Upper lobe of left lung (tissue), 4 donors: ENCODE measurements around the gene MCF2L.

Experiments
- POLR2AphosphoS5 ChIP-seq, 2 donors: sonication (generic); formaldehyde crosslinking; IDR thresholded peaks; one replicate each; pipeline ENCODE4 v1.5.1; 2017; ENCODE audit warnings: antibody characterized with exemption in 2 of 2
- TF ChIP-seq, protein P1 (sequence below), 6 experiments: fragments of 450-650 bp in 4 of 6; fragments of 200-600 bp in 2 of 6; sonication (generic) in 2 of 6; IDR thresholded peaks; one replicate each; pipeline ENCODE4 v1.5.1; 2016 to 2019; ENCODE audit warnings: antibody characterized with exemption in 6 of 6

DNA sequence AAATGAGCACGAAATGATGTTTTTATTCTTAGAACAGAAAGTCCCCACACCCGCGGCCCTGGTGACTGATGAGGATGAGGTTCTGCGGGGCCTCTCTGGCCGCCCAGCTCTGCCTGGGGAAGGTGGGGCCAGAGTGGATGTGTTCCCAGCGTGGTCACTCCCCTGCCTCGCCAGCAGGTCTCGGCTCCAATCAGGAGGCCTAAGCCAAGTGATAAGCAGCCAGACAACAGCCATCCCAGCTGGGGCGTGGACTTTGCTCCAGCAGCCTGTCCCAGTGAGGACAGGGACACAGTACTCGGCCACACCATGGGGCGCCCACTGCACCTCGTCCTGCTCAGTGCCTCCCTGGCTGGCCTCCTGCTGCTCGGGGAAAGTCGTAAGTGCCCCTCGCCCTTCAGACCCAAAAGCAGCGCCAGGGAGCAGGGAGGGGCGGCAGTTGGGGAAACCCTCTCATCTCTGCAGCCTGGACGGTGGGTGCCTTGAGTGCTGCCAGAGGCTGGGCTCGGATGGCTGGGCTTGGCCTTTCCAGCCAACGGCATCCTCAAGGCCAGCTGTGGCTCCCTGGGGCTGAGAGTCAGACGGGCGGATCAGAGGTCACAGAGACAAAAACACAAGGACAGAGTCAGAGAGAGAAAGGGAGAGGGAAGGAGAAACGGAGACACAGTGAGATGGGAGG lies 153.7 kb downstream of the MCF2L start, which contains the start of gene F10:
- TF ChIP-seq, protein P1, sequence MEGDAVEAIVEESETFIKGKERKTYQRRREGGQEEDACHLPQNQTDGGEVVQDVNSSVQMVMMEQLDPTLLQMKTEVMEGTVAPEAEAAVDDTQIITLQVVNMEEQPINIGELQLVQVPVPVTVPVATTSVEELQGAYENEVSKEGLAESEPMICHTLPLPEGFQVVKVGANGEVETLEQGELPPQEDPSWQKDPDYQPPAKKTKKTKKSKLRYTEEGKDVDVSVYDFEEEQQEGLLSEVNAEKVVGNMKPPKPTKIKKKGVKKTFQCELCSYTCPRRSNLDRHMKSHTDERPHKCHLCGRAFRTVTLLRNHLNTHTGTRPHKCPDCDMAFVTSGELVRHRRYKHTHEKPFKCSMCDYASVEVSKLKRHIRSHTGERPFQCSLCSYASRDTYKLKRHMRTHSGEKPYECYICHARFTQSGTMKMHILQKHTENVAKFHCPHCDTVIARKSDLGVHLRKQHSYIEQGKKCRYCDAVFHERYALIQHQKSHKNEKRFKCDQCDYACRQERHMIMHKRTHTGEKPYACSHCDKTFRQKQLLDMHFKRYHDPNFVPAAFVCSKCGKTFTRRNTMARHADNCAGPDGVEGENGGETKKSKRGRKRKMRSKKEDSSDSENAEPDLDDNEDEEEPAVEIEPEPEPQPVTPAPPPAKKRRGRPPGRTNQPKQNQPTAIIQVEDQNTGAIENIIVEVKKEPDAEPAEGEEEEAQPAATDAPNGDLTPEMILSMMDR (IDR thresholded peaks at IDR 0.05): no peak
- peak in 1 of 2 donors; percentile 42 for TF ChIP-seq POLR2AphosphoS5 (IDR thresholded peaks at IDR 0.05)
